GM21825 (cell line): ENCODE measurements around the gene TTC28.

Source experiments
- ATAC-seq: cut with Tn5 transposase; IDR thresholded peaks from one replicate; pipeline ENCODE4 v1.9.1; 2021; ENCODE audit warnings: mild to moderate bottlenecking, moderate library complexity; ENCODE audit not compliant: unreplicated experiment

The TTC28 gene

GRCh38 chr22:27997538-27997937, 682.1 kb downstream of the TTC28 start:
- no peak for ATAC-seq

GRCh38 chr22:27996981-27997380, 682.7 kb downstream of the TTC28 start:
- no peak for ATAC-seq

DNA sequence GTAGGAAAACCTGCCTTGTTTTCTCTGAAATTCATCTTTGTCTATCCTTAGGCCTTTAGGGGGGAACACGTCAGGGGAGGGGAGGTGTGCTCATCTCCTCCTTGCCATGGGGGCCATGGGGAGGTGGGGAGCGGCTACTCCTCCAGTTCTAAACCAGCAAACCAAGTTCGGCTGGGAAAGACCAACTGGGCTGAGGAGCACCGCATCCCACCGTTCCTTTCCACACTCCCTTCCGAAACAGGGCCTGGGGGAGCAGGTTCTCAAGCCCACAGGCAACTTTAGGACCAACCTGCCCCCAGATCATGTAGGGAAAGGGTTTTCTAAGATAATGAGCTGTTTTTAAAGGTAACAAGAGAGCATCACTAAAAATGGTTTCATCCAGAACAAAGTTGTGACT, 683.1 kb downstream of the TTC28 start:
- ATAC-seq = no peak

DNA sequence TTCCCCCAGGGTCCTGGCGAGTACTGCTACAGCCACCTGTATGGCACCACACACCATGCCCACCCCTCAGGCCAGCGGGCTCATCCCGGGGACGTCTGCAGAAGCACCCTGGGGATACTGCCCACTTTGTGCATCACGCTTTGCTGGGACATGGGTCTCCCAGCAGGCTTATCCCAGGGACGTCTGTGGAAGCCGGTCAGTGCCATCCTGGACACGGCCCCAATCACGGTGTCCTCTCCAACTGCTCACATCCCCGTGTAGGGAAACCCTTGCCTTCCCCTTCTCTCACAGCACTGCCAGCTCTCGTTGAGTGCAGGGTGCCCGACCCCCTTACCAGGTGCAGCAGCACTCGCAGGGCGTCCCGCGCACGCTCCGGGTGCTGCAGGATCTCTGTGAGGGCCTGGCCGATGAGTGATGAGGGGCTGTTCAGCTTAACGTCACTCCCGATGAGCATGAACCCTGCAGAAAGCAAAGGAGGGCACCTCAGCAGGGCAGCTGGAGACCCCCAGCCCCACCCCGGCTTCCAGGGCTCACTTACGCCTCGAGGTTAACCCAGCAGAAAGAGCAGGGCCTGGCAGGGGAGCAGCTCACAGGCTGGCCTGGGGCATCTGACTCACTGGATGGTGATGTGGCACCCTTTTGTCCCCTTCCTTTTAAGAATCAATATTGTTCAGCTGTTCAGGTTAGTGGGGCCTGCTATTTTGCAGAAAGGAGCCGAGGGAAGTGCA, 683.7 kb downstream of the TTC28 start:
- no peak for ATAC-seq

- no peak for ATAC-seq
Observed at GRCh38 chr22:27994481-27995331, 684.9 kb downstream of the TTC28 start.

DNA sequence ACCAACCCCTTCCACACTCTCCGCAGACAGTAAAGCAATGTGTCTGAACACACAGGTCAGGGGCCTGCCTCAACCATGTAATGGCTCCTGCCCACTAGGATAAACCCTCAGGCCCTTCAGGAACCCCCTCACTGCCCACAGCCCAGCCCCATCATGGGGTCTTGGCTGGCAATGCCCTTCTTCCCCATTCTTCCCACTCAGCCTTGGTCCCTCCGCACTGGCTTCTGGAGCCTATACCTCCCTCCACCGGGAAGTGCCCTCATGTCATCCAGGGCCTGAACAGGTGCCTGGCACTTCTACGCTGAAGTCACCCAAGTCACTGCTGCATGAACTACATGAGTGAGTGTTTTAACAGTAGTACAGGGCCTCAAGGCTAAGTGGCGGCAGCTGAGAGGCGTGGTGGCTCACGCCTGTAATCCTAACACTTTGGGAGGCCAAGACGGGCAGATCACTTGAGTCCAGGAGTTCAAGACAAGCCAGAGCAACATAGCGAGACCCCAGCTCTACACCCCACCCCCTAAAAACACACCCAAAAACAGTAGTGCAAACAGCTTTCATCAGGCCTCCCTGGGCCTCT, 685.8 kb downstream of the TTC28 start:
- no peak for ATAC-seq

- ATAC-seq = no peak
Observed at GRCh38 chr22:27993201-27993635, 686.4 kb downstream of the TTC28 start.

DNA sequence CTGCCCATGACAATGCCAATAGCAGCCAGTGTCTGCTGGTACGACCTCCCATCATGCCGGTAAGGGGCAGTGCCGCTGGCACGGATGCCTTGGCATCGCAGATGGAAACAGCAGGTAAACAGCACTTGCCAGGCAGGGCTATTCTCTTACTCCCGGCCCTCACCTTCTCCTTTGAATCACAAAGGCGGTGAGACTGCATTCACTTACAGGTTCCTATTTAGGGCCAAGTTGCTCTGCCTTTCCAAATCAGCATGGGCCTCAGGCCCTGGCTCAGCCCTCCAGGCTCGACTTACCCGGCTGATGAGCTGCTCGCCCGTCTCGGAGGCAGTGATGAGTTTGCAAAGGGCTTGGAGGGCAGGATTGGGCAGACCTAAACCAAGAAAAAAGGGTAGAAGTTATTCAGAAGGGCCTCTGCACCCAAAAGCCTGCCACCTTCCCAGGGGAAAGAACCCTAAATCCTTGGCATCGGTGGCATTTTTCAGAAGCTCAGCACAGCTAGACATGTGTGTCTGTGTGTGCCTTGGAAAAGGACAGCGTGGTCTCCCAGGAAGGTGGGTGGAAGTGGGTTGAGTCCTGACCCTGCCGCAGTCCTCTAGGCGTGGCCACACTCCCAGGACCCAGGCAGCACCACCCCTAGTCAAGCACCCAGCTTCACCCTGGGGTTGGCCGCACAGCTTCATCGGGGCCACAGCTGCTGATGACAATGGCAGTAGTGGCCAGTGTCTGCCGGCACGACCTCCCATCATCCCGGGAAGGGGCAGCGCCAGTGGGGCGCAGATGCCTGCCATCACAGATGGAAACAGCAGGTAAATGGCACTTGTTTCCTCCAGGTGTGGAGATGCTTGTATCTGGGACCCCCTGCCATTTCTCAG, 687.1 kb downstream of the TTC28 start:
- no peak for ATAC-seq

DNA sequence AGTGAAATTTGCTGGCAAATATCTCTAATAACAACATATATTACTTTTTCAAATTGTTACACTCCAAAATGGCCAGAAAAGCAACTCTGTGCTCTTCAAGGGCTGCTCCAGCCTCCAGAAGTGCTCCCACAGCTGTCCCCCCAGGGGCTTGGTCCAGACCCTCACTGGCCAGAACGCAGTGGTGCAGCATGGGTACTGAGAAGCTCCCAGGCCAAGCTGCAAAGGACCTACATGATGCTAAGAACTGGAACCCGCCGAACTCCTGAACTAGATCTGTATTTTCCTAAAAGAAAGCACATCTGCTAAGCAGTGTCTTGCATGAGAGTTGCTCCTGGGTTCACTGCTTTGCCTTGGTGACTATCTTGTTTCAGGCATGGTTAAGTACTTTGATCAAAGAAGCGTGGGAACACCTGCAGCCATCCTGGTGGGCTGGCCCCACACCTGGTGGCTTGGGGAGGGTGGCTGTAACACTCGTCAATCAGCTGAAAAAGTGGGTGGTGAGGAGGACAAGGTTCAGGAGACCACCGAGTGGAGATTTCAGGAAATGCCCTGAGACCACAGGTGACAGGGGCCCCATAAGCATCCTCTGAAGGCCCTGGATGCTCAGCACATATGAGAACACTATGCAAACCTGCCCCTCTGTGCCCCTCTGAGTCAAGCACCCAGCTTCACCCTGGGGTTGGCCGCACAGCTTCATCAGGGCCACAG, 687.9 kb downstream of the TTC28 start:
- no peak for ATAC-seq

GRCh38 chr22:27990879-27991278, 688.8 kb downstream of the TTC28 start:
- no peak for ATAC-seq

DNA sequence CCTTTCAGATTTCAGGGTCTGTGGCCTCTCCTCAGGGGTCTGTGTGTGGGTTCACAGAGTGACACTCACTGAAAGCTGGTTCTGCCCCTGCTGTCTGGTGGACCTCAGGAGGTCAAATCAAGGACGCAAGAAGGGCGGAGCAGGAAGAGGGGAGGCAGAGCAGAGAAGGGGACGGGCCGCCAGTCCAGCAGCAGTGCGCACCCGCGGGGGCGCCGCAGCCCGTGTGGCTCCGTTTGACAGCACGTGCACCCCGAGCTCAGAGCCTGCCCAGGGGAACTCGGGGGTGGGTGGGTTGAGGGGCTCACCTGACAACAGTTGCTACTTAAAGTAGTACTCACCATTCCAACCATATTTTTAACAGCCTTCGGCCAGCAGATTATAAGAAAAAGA, 689.2 kb downstream of the TTC28 start:
- no peak for ATAC-seq

DNA sequence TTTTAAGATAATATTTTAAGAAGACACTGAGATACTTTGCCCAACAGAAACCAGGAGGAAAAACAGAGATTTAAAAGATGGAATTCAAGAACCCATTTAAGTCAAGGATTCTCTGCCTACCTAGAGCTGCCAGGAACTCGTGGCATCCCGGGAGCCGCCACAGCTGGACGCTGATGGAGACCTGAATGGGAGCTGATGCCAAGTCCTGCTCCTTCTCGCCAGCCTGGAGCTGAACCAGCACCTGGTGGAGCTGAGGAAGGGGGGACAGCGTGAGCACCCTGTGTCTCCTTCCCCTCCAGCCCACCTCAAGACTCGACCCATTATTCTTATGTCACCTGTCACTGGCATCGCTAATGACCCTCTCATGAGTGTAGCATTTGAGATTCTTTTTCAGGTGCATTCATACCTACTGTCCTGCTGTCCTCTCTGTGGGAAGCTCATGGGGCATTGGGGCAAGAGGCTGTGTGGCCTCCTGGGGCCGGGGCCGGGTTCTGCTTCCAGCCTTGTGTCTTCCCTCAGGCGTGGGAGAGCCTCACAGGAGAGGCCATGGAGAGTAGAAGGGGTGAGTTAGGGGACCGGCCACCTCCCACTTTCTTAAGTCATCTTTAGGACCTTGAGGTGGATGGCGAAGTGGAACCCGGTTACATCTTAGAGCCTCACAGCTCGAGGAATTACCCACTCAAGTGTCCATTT, 689.7 kb downstream of the TTC28 start:
- no peak for ATAC-seq

DNA sequence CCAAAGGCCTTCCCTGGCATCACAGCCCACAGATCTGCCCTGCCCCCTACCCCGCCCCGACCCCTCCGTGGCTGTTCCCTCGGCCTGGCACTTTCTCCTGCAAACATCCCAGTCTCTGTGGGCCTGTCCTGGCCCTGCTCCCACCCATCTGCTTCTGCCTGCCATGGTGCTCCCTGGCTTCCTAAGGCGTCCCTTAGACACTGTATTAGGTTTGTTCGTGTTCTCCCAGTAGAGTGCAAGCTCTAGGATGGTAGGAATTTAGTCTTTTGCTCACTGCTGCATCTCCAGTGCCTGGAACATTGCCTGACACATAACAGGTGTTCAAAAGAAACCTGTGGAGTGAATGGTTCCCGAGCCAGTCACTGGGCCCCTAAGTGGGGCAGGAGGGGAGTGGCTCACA, 690.9 kb downstream of the TTC28 start:
- no peak for ATAC-seq

DNA sequence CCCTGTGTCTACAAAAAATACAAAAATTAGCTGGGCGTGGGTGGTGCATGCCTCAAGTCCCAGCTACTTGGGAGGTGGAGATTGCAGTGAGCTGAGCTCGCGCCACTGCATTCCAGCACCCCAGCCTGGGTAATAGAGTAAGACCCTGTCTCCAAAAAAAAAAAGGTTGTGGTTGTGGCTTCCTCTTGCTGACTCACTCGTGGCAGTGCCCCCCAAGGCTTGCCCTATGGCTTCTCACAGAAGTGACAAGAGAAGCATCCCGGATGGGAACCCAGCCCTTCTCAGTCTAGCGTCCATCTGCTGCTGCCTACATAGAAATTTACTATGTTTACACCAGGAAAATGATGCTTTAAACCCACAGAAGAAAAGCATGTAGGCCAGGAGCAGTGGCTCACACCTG, 692.1 kb downstream of the TTC28 start:
- ATAC-seq = no peak

GRCh38 chr22:27986937-27987336, 692.7 kb downstream of the TTC28 start:
- ATAC-seq = no peak

DNA sequence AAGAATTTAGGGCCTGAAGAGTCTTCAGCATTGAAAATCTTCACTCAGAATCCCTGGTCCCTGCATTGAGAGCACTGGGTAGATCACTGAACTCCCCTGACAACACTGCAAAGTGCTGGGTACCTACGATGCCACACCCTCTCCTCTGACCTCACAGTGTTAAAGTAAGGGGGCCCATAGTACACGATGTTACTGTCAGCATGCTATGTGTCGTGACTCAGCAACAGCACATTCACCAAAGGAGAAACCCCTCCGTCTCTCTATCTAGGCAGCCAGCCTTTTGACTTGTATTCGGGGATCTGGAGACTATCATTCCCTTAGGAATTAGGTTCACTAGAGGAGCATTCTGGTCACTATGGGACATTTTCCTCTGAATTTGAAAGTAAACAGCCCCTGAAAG, 693.2 kb downstream of the TTC28 start:
- ATAC-seq = no peak

DNA sequence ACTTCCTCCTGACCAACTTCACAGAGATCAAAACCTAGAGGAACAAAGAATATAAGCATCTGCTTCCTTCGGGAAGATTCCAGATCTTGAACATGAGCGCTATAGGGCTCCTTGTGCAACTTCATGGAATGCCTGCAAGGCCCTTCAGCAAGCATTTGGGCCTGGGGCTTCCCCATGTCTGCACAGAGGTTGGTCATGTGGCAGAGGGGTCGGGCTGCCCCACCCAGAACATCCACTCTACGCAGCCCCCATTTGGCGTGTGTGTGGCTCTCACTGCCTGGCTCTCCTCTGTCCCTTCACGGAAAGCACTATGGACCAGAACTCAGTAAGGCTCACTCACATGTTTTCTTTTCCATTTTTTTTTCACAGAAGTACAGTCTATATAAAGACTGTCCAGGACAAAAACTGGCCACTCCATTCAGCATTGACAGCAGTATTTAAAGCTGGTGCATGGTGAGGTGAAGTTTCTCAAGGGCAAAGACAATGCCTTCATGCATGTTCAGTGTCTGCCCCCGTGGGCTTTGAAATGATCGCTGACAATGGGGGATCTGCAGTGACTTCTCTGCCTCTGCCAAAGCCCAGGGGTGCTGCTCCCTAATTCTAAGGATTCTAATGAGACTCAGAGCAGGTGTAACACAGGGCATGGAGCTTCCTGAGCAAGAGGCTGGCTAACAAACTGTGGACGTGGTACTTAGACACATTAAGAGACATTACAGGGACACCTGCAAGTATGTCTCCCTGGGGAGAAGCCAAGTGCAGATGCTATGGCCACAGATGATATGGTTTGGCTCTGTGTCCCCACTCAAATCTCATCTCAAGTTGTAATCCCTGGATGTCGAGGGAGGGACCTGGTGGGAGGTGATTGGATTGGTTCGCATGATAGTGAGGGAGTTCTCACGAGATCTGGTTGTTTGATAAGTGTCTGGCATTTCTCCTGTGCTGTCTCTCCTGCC, 694.0 kb downstream of the TTC28 start:
- ATAC-seq = no peak

- no peak for ATAC-seq
Observed at GRCh38 chr22:27984723-27985122, 694.9 kb downstream of the TTC28 start.
